Vagina (tissue), 2 donors: ENCODE measurements around the gene DFFB.

ENCODE experiments used
- CTCF ChIP-seq, 3 experiments: fragments of 450-650 bp in 2 of 3; fragments of 200-600 bp in 1 of 3; sonication (generic) in 1 of 3; IDR thresholded peaks; one replicate each; pipeline ENCODE4 v1.5.1; 2017 to 2019; ENCODE audit warnings: antibody characterized with exemption in 3 of 3, mild to moderate bottlenecking in 2 of 3, moderate library complexity in 2 of 3
- POLR2A ChIP-seq, 2 donors: fragments of 450-650 bp; IDR thresholded peaks; one replicate each; pipeline ENCODE4 v1.6.1; 2017; ENCODE audit warnings: antibody characterized with exemption in 2 of 2, mild to moderate bottlenecking in 2 of 2, moderate library complexity in 2 of 2
- POLR2AphosphoS5 ChIP-seq, 2 donors: sonication (generic); formaldehyde crosslinking; IDR thresholded peaks; one replicate each; pipeline ENCODE4 v1.9.0; 2017; ENCODE audit warnings: antibody characterized with exemption in 2 of 2, mild to moderate bottlenecking in 2 of 2, low read depth in 1 of 2; ENCODE audit not compliant: insufficient read depth in 1 of 2

- TF ChIP-seq CTCF (IDR thresholded peaks at IDR 0.05) (no peak), POLR2A (IDR thresholded peaks at IDR 0.05) (no peak), POLR2AphosphoS5 (IDR thresholded peaks at IDR 0.05; ENCODE audit: insufficient read depth in 1 of 2, low read depth in 1 of 2) (no peak)
These were observed 22.6 kb downstream of the DFFB start for GRCh38 chr1:3879787-3880428.
